NB4 (cell line): ENCODE data around the gene CDH2.

ENCODE experiments used
- DNase-seq: peaks from one replicate; pipeline ENCODE4 v3.0.0; 2010; ENCODE audit warnings: low read depth
- H3K4me3 ChIP-seq: one replicate; pipeline ENCODE4 v1.5.1; 2011; ENCODE audit warnings: mild to moderate bottlenecking, low read depth, low read length, moderate library complexity
- CTCF ChIP-seq: IDR thresholded peaks from one replicate; pipeline ENCODE4 v1.5.1; 2012; ENCODE audit warnings: low read depth, low read length
- MAX ChIP-seq: IDR thresholded peaks from 2 replicates; pipeline ENCODE4 v1.6.1; 2011; ENCODE audit warnings: low read depth, low read length
- MYC ChIP-seq: IDR thresholded peaks from 2 replicates; pipeline ENCODE4 v1.6.1; 2011; ENCODE audit warnings: low read depth, low read length
- POLR2A ChIP-seq: IDR thresholded peaks from 2 replicates; pipeline ENCODE4 v1.6.1; 2011; ENCODE audit warnings: mild to moderate bottlenecking; ENCODE audit not compliant: insufficient read length; ENCODE audit errors: extremely low read depth

CDH2 gene

DNA sequence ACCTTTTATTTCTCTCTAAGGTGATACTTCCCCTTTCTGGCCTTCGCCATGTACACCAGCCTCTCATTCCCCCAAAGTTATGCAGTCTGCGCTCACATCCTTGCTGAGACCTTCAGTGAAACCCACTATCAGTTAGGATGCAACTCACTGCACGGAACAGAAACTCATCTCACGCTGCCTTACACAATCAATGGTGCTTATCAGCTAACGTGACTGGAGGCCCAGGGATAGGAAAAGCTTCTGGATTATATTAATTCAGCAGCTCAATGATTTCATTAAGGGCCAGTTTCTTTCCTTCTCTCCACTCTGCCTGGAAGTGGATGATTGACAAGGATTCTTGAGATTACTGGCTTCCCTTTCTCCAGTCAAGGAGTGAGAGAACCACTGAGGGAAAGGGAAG is 44.8 kb downstream of the CDH2 start:
- TF ChIP-seq CTCF (no peak), POLR2A (no peak), MYC (no peak), MAX (no peak)
- no peak for DNase-seq
- H3K4me3 ChIP-seq, result no peak overlapping the region

DNA sequence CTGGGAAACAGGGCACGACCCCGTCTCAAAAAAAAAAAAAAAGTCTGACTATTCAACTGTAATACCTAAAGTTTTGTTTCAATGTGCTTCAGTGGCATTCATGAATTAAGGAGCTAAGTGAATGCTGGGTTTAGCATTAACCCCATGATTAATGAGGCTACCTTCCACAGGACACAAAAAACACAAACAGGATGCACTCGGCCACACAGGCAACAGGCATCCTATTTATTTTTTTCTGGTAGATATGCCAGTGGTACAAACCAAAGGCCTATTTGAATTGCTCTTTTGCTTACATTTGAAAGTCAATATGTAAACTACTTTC is 48.3 kb downstream of the CDH2 start:
- TF ChIP-seq MAX (no peak), CTCF (no peak), MYC (no peak), POLR2A (no peak)
- DNase-seq, result no peak
- H3K4me3 ChIP-seq, result no peak overlapping the region

DNA sequence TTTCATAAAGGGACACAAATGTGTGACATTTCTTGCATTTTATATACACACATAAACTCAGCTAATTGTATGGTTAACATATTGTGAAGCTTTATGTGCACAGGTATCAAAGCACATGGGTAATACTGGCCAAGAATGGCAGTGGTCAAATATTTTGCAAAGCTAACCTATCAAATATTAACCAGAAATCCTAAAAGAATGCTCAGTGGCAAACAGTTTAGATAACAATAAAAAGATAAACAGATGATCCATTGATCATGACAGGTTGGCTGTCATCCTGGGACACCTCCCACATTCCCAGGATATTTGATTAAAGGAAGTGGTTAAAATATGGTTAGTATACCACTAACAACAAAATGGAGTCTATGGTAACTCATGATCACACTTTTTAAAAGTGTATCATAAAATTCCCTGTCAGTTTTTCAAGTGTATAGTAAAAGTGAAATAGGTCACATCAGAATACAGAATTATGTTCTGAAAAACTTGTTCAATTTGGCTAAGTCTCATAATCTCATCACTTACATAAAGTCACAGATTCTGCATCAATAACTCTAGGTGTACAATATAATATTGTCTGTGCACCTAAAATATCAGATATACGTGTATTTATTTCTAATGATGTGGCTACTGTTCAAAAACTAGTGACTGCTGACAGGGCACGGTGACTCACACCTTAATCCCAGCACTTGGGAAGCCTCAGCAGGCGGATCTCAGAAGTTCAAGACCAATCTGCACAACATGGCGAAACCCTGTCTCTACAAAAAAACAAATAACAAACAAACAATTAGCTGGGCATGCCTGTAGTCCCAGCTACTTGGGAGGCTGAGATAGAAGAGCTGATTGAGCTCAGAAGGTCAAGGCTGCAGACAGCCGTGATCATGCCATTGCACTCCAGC is 48.9 kb downstream of the CDH2 start:
- TF ChIP-seq MAX (no peak), CTCF (no peak), MYC (no peak), POLR2A (no peak)
- H3K4me3 ChIP-seq, result no peak overlapping the region
- no peak for DNase-seq

DNA sequence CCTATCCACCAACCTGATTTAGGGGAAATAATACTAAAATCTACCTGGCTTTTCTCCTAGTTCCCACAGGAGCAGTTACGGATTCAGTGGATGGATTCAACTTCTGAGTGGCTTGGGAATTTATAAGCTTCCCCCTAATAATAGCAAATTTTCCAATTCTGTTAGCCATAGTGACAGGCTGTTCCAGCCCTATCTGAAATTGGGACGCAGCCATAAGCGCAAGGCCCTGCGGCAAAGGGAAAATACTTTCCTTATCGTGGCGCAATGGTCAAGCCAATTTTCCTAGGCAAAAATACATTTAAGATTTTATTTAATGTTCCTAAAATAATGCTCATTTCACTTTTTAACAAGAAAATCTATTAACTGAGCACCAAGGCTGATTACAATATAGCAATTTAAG is 49.7 kb downstream of the CDH2 start:
- DNase-seq, result no peak
- no peak for TF ChIP-seq POLR2A
- TF ChIP-seq MYC, result no peak
- no peak for TF ChIP-seq CTCF
- TF ChIP-seq MAX, result no peak
- H3K4me3 ChIP-seq, result no peak overlapping the region

DNA sequence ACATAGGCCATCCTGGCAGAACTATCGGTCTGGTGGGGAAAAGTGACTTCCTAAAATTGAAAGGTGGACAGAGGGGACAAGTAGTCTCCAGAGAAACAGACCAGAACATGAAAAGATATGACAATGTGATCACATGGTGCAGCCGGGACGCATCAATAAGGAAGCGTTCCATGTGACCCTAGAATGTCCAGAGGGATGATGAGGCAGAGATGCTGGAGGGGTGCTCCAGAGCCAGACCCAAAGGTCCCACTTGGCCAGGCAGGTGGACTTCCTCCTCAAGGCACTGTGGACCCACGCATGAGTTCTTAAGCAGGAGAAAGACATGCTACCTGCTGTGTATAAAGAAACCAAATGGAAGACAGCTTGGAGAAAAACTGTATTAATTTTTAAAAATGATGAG is 50.2 kb downstream of the CDH2 start:
- no peak for TF ChIP-seq CTCF
- no peak for TF ChIP-seq MYC
- TF ChIP-seq MAX, result no peak
- TF ChIP-seq POLR2A, result no peak
- DNase-seq, result no peak

GRCh38 chr18:28125051-28125450 is 51.9 kb downstream of the CDH2 start:
- DNase-seq, result no peak
- TF ChIP-seq CTCF, result no peak
- TF ChIP-seq MYC, result no peak
- no peak overlapping the region for H3K4me3 ChIP-seq

More for the DNA sequence above, 50.2 kb downstream of the CDH2 start:
- H3K4me3 ChIP-seq, result no peak overlapping the region
